HG03175 (cell line): ENCODE data around the gene HBB.

Source experiments
- ATAC-seq: cut with Tn5 transposase; IDR thresholded peaks from one replicate; pipeline ENCODE4 v1.9.1; 2021; ENCODE audit warnings: mild to moderate bottlenecking, moderate library complexity; ENCODE audit not compliant: unreplicated experiment

Gene HBB

GRCh38 chr11:5247472-5248192 is 20.8 kb upstream of the HBB start:
- ATAC-seq: no peak

DNA sequence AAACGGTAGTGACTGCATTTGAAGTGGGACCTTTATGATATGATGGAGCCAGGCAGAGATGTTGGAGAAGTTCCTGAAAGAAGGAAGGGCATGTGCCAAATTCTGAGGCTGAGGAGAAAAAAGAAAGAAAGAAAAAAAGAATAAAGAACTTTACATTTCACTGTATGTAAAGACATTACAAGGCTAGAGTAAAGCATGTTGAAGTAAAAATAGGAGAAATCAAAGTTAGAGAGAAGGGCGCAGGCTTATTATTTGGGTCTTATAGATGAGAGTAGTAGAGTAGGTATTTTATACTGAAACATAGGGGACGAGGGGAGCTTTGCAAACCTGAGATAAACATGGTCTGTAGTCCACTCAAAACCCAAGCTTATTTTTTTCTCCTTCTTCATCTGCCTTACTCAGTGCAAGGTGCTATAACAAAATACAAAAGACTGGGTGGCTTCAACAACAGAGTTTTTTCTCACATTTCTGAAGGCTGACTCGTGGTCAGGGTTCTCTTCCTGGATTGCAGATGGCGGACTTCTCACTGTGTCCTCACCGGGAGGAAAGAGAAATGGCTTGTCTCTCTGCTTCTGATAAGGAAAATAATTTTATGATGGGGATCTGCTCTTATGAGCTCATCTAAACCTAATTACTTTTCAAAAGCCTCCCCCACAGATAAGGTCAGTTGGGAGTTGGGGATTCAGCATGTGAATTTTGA is 20.1 kb upstream of the HBB start:
- no peak for ATAC-seq

DNA sequence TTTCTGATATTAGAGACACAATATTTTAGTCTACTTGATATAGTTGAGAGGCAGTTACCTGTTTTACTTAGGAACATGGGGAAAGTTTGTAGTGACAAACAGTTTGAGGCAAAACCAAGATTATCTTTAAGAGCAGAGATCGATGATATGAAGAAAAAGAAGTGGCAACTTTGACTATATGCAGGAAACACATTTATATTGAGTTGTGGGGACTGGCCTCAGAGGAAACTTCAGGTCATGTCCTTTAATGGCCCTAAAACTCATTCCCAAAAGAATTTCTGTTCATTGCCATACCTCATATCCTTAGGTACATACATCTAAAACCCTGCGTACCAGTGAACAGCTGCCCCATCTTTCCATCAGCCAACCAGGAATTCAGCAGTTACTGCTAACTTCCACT is 18.3 kb upstream of the HBB start:
- ATAC-seq: no peak

- ATAC-seq: no peak
These were observed 16.9 kb upstream of the HBB start for GRCh38 chr11:5243816-5244180.

DNA sequence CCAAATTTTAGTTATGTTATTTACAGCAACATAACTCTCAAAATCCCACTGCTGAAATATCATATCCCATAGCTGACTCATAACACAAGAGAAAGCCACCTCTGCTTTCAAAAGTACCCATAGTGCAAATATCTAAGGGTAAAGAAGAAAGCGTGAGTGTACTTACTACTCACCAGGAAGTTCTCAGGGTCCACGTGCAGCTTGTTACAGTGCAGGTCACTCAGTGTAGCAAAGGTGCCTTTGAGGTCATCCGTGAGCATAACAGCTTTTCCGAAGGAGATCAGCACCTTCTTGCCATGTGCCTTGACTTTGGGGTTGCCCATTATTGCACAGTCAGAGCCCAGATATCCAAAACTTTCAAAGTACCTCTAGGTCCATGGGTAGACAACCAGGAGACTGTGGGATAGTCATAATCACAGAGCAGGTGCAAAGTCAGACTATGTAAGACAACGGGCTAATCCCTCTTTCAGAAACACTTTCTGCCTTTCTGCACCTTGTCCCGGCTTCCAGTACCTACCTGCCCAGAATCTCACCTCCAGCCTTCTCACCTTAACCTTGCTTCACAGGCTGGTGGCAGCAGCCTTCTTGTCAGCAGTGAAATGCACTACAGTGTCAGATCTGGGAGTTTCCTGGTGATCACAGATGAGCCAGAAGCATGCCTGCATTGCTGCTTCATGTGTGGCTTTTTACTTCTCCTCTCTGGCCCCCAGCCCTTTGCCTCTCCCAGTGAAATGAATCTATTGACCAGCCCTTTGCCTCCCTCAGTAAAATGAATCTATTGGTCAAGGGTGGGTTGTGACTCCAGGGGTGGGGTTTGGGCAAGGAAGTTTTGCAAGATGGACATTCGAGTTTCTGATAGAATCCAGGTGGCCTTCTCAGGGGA is 16.3 kb upstream of the HBB start:
- ATAC-seq: peak; percentile 72

DNA sequence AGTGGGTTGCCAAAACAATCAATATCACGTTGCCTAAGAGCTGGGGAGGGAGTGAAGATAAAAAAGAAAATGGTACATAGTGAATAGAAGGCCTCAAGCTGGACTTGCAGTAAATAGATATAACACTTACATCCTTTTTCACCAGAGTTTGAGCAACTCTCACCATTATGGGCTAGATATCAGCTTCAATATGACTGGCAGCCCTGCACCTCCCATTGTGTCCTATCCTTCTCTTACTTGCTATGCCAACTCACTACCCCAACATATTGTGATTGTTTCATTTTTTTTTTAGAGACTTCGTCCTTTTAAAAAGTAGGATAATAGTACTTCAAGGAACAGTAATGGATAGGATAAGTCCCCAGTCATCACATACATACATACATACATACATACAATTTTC is 15.3 kb upstream of the HBB start:
- ATAC-seq: no peak

GRCh38 chr11:5241458-5241857 is 14.6 kb upstream of the HBB start:
- no peak for ATAC-seq

DNA sequence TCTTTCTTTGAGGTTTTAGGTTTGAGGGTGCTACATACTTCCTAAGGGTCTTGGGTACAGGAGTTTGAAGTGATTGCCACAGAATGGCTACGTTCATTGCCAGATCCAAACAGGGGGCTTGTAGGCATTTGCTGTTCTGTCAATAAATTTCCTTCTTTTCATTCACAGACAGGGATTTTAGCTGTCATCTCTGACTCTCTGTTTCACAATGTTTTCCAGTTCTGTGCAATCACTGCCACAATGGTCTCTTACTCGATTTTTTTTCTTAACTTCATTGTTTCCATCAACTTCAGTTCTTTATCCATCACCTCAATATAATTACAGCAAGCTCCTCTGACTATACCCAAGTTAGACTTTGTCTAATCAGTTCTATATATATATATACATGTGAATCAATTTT is 13.6 kb upstream of the HBB start:
- ATAC-seq: no peak

DNA sequence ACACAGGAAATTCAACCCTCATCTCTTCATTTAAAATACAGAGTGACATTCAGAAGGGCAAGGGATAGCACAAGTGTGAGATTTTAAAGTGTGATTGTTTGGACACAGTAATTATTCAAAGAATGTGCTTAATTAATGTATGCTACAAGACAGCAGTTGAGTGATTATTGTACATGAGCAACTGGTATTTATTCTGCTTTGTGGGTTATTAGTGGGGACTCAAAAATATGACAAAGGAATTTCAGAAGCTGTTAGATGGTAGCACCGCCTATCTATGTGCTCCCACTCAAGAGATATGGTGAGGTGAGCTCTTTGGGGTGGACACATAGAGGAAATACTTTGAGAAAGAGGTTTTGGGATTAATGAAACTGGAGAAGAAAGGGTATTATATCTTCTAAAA is 13.2 kb upstream of the HBB start:
- no peak for ATAC-seq

- ATAC-seq: no peak
These were observed 12.2 kb upstream of the HBB start for GRCh38 chr11:5239046-5239445.

DNA sequence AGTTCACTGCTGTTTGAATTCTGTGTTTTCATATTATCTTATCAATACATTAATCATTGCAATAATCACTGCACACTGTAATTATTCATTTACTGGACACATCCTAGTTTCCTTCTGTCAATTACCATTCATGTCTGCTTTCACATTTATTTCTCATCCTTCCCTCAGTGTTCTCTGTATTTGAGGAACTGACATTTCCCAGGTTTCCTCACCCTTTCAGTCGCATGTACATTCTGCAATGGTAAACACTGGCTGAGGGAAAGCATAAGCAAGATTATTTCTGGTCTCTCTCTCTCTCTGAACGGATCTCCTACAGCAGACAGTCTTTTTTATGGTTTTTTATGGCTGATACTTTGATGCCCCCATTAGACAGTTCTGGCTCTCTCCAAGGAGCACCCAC is 11.6 kb upstream of the HBB start:
- no peak for ATAC-seq

- ATAC-seq: no peak
These were observed 10.5 kb upstream of the HBB start for GRCh38 chr11:5237420-5237819.

GRCh38 chr11:5235364-5236095 is 8.7 kb upstream of the HBB start:
- no peak for ATAC-seq

DNA sequence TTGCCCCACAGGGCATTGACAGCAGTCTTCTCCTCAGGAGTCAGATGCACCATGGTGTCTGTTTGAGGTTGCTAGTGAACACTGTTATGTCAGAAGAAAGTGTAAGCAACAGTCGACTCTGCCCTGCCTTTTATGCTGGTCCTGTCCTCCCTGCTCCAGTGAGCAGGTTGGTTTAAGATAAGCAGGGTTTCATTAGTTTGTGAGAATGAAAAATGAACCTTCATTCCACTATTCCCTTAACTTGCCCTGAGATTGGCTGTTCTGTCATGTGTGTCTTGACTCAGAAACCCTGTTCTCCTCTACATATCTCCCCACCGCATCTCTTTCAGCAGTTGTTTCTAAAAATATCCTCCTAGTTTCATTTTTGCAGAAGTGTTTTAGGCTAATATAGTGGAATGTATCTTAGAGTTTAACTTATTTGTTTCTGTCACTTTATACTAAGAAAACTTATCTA is 7.5 kb upstream of the HBB start, which contains the start of gene HBD:
Gene HBD, minus strand, starts transcription at position 103 of the 454 bp plus-strand sequence. Its CDS starts 50 bp downstream, at position 53.
- peak; percentile 84 for ATAC-seq

DNA sequence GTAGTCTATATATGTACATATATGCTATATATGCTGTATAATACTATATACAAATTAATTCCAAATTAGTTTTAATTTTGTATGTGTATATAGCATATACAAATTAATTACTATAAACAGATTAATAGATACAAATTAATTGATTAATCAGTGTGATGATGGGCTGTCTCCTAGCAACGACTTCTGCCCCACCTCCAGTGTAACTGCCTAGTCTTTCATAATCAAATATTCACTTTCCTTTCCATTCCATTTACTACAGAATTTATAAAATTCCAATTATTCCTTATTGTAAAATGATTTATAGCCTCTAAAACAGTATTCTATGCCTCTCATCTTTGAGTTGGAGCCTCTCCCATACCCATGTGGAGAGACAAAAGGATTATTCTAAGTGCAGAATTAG is 6.4 kb upstream of the HBB start:
- no peak for ATAC-seq

- no peak for ATAC-seq
These were observed 6.0 kb upstream of the HBB start for GRCh38 chr11:5232821-5233220.

DNA sequence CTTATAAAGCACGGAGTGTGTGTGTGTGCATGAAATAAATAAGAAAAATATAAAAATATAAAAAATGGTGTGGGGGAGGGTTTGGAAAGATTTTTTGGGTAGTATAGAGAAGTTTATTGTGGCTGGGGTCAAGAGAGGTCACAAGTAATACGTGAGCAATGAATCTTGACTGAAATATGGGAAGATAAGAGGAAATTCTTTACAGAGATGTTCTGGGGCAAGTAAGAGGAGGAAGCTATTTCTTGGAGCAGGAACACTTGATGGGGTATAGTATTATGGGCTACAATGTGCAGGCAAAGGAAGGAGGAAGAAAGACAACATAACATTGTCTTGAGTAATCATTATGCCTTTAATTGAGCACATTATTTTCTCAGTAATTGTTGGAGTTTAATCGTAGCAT is 5.3 kb upstream of the HBB start:
- no peak for ATAC-seq

DNA sequence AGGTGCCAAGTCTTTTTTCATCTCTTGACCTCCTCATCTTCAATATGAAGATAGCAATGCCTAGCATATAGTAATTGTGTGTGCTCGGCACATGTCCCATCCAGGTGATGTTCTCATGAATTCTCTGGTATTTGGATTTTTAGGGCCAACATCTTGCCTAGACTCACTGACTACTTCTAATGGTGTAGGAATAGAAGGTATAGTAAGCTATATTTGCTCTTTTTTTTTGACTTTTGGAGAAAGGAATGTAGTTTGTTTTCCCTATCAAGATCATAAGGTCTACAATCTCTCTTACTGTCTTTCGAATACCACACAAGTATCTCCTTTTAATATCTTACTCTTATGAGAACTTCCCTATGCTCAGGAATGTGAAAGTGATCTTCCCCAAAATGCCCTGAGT is 4.2 kb upstream of the HBB start:
- no peak for ATAC-seq

DNA sequence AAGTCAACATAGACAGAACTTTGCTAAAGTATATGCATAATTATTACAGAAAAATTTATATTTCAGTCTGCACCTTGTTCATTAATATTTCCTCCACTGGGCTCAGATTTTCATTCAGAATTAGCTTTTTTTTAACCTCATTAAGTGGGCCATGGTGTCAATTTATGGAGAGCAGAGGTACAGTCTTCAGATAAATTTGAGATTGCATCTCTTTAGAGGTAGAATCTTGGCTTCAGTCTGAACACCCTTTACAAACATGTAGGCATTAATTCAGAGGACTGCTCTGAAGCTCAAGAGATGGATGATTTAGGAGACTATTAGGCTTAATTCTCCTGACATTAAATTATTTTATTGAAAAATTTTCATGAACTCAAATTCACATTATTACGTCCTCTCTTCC is 3.4 kb upstream of the HBB start:
- no peak for ATAC-seq

DNA sequence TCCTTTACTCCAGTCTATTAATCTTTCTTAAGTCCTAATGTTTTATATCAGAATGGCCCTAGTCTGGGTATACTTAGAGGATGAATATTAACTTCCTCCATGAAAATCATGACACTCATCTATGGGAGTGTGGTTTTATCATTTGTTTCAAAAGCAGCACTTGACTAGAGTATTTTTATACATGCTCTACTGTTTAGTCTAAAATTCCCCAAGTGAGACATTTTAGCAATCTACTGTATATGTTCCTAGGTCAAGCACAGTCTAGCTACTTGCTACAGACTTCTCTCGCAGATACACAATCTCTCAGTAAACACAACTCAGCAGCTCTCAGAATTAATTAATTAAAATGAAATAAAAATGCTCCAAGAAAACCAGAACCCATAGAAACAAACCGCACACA is 2.9 kb upstream of the HBB start:
- ATAC-seq: no peak

DNA sequence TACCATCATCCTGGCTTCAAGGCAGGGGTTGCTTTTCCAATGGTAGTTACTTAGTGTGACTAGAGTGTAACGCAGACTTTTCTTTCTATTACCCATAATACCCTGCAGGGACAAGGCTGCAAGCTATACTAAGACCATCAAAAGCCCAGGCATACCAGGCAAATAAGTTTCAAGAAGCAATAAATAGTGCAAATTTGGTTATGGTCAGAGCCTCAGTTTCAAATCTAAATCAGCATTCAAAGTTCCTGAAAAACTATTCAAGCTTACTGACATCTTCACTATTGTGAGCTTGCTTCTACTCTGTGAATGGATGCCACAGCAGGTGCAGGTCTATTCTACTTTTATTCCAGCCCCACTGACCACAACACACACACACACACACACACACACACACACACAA is 2.5 kb upstream of the HBB start:
- ATAC-seq: no peak
